GM13977 (cell line): ENCODE results near the gene DYTN.

Experiments
- DNase-seq: peaks from one replicate; pipeline ENCODE4 v3.0.0; 2012; ENCODE audit warnings: low spot score
- in situ Hi-C: fragments of 300-500 bp; cut with MboI; formaldehyde crosslinking; loops from one replicate; pipeline ENCODE4 v1.12.0; 2022; ENCODE audit warnings: low sequenced_read_pairs, low pct_unique_long_range_greater_than_20kb, mixed read lengths, inconsistent platforms; ENCODE audit not compliant: unreplicated experiment
- TF ChIP-seq, protein P1 (sequence below): IDR thresholded peaks from 2 replicates; pipeline ENCODE4 v1.5.1; 2012; ENCODE audit warnings: mild to moderate bottlenecking, control low read depth; ENCODE audit not compliant: insufficient read depth; ENCODE audit errors: extremely low read depth, missing control alignments

The DYTN gene

DNA sequence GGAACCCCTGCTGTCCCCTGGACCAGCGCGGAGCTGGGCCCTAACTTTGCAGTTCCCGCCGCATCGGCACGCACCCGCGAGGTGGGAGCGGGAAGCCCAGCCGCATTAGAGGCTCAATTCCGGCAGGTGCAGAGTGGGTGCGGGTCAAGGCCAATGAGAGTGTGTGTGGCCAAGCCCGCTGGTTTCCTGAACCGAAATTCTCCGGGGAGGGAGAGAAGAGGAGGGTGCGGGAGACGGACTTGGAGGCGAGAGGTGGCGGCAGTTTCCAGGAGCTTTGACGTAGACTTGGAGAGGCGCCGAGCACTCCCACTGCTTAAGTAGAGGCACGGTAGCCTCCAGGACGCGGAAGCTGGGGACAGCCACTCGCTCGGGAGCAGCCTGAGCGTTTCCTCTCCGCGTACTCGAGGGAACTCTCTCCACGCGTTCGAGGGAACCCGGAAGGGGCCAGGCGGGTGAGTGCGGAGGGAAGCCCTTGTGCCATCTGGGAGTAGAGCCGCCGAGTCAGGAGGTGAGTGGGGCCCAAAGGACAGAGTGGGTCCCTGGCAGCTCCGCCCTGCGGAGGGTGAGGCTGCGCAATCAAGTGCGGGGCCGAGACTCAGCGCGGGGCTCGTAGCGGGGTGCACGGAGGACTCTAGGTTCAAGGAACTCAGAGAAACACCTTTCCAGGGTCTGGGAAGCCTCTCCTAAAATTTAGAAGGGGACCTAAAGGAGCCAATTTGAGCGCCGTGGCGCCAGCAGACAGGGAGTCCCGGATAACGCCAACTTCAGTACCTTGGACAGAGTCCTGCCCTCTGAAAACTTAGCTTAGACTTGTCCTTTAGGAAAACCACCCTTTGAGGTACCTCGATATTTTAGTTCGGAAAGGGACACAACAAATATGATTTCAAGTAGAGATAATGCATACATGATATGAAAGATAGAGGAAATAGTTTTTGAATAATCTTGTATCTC, 75.8 kb downstream of the DYTN start, which contains the start of gene FAM237A:
Gene FAM237A, plus strand, starts transcription at position 413 of the 951 bp plus-strand sequence. CDS start 1,750 bp downstream, outside the sequence.
- DNase-seq = peak; percentile 51
- TF ChIP-seq, protein P1, sequence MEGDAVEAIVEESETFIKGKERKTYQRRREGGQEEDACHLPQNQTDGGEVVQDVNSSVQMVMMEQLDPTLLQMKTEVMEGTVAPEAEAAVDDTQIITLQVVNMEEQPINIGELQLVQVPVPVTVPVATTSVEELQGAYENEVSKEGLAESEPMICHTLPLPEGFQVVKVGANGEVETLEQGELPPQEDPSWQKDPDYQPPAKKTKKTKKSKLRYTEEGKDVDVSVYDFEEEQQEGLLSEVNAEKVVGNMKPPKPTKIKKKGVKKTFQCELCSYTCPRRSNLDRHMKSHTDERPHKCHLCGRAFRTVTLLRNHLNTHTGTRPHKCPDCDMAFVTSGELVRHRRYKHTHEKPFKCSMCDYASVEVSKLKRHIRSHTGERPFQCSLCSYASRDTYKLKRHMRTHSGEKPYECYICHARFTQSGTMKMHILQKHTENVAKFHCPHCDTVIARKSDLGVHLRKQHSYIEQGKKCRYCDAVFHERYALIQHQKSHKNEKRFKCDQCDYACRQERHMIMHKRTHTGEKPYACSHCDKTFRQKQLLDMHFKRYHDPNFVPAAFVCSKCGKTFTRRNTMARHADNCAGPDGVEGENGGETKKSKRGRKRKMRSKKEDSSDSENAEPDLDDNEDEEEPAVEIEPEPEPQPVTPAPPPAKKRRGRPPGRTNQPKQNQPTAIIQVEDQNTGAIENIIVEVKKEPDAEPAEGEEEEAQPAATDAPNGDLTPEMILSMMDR = no peak
- in situ Hi-C loops = no loop called here

DNA sequence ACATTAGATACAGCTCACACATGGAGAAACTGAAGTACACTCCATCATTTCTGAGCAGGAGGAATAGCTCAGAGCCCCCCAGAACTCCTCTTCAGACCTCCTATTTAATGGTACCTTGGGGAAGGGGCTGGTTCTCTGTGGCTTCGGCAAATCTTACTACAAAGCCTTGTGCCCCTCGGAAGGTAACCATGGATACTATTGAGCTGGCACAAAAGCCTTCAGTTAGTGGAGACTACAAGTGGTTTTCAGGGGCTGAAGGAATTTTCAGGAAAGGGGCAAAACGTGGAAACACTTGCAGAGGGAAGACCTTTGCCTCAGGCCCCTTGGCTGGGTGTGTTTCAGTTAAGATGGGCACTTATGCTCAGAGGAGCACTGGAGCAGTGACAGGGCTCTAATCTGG, 77.0 kb downstream of the DYTN start:
- in situ Hi-C loops = no loop called here
- DNase-seq = no peak
- TF ChIP-seq, protein P1 = no peak

DNA sequence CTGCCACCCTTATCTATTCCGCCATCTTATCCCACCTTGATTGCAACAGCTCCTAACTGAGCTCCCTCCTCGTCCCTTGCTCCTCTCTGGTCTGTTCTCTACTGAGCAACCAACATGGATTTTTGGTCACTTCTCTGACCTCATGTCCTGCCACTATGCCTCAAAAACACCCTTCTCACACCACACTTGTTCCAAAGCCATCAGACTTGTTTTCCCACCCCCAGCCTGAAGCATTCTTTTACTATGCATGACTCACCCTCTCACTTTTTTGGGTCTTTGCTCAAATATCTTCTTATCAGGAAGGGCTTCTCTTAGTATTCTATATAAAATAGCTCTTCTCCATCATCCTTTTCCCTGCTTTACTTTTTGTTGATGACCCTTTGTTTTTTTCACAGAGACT, 78.6 kb downstream of the DYTN start:
- DNase-seq = no peak
- in situ Hi-C loops = no loop called here
- TF ChIP-seq, protein P1 = no peak

DNA sequence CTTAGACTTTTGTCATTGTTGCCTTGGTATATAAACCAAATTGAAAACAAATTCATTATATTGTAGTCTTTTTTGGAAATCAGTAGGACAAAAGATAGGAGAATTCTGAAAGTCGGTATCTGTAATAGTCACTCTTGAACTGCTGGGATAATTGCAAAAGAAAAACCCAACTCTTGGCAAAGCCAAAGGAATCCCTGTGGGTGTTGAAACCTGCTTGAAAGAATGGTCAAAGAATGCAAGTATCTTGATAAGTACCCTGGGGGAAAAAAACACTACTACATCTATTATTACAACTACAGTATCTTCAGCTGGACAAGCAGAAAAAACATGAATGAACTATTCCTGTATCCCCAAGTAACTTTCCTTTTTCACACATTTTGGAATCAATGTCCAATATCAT, 83.2 kb downstream of the DYTN start:
- no peak for DNase-seq
- TF ChIP-seq, protein P1 = no peak
- in situ Hi-C loops = no loop called here

DNA sequence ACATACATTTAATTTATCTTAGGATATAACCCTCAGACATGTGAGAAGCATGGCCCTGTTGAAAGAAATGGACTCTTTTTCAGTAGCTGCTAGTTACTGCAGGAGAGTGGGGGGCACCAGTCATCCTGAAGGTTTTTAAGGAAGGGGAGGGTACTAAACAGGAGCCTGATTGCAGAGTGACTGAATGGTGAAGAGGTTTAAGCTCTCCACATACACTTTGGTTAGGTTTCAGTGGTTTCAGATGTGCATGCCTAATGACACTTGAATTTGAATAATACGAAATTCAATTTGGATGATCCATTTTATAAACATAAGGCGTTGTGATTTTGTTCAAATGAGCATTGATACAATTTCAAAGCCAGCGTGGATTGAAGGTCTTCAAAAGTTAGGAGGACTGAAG, 86.9 kb downstream of the DYTN start:
- in situ Hi-C loops = no loop called here
- TF ChIP-seq, protein P1 = no peak
- no peak for DNase-seq

DNA sequence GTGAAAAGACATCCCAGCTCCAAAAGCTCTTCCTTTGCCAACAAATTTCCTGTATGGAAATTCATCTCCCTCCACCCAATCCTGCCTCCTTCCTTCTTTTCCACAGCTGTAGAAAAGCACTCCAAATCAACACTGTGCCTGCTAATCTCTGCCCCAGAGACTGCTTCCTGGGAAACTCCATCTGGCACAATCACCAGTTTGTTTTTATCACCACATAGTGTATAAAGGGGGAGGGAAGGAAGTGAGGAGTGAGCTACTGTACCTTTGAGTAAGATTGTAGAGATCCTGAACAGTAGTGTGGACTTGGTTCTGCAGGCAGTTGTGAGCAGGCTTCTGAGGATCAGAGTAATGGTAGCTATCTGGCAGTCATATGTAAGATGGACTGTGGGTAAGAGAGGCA, 90.6 kb downstream of the DYTN start:
- TF ChIP-seq, protein P1 = no peak
- DNase-seq = no peak
- in situ Hi-C loops = no loop called here
